Gastrocnemius medialis (tissue), 4 donors: Measurements from ENCODE around the gene HOXA5. TPM values are rescaled to one million over a fixed set of nuclear protein-coding genes. Genes with fewer than 3 reads are reported as not detected.

ENCODE experiments used
- ATAC-seq, 2 donors: fragments of 150-250 bp; one replicate each; pipeline ENCODE4 v1.9.1; 2016
- DNase-seq, 2 donors: peaks; one replicate each; pipeline ENCODE4 v3.0.0-alpha.2; 2019
- H3K27ac ChIP-seq, 4 donors: fragments of 200-600 bp; sonication (generic); 1 replicate in 1 of 4; 2 replicates in 3 of 4; pipeline ENCODE4 v1.5.1; 2016 to 2018; ENCODE audit warnings: mild to moderate bottlenecking in 2 of 4, moderate library complexity in 1 of 4
- H3K27me3 ChIP-seq, 3 donors: fragments of 200-600 bp; sonication (generic) in 2 of 3; 1 replicate in 1 of 3; 2 replicates in 2 of 3; pipeline versions ENCODE4 v1.5.1 to v1.6.0; 2016 to 2019; ENCODE audit warnings: mild to moderate bottlenecking in 1 of 3, moderate library complexity in 1 of 3
- H3K36me3 ChIP-seq, 2 donors: fragments of 200-600 bp; sonication (generic) in 1 of 2; one replicate each; pipeline ENCODE4 v1.5.1; 2017 to 2018
- H3K4me1 ChIP-seq, 2 donors: fragments of 200-600 bp; sonication (generic) in 1 of 2; one replicate each; pipeline ENCODE4 v1.5.1; 2016 to 2017; ENCODE audit warnings: mild to moderate bottlenecking in 2 of 2
- H3K4me3 ChIP-seq, 4 donors: fragments of 200-600 bp; sonication (generic) in 3 of 4; 1 replicate in 1 of 4; 2 replicates in 3 of 4; pipeline ENCODE4 v1.5.1; 2016 to 2019; ENCODE audit warnings: mild to moderate bottlenecking in 2 of 4
- H3K9me3 ChIP-seq, 3 donors: fragments of 200-600 bp; sonication (generic) in 2 of 3; 1 replicate in 1 of 3; 2 replicates in 2 of 3; pipeline ENCODE4 v1.5.1; 2016 to 2019
- POLR2A ChIP-seq, 2 donors: fragments of 450-650 bp; IDR thresholded peaks; one replicate each; pipeline ENCODE4 v1.6.1; 2017; ENCODE audit warnings: antibody characterized with exemption in 2 of 2, mild to moderate bottlenecking in 2 of 2, moderate library complexity in 2 of 2
- in situ Hi-C, 4 donors: fragments of 200-750 bp; cut with MboI; loops; one replicate each; pipeline versions ENCODE4 v1.15.0 to v1.8.0; 2017; ENCODE audit warnings: low sequenced_read_pairs in 4 of 4
- intact Hi-C: fragments of 100-400 bp; cut with DNase I; formaldehyde crosslinking; loops from one replicate; pipeline ENCODE4 v1.15.1; 2023; ENCODE audit warnings: low total_unique reads
- total RNA-seq, 4 donors: library from RNA; depleted of rRNA; stranded (reverse); fragments of >200 nt; gene quantifications; one replicate each; pipeline versions ENCODE4 v1.1.0 to v1.2.3, GENCODE V29; 2016
- TF ChIP-seq, protein P1 (sequence below), 5 experiments: fragments of 450-650 bp in 3 of 5; fragments of 200-600 bp in 2 of 5; sonication (generic) in 2 of 5; IDR thresholded peaks in 4 of 5; conservative IDR thresholded peaks in 1 of 5; 1 replicate in 4 of 5; 2 replicates in 1 of 5; pipeline ENCODE4 v1.5.1; 2016 to 2019; ENCODE audit warnings: antibody characterized with exemption in 5 of 5, mild to moderate bottlenecking in 3 of 5, moderate library complexity in 3 of 5

HOXA5 gene
- total RNA-seq, 4 donors from 2014 or later: 2.7 to 7.1 (median 7.0) TPM

DNA sequence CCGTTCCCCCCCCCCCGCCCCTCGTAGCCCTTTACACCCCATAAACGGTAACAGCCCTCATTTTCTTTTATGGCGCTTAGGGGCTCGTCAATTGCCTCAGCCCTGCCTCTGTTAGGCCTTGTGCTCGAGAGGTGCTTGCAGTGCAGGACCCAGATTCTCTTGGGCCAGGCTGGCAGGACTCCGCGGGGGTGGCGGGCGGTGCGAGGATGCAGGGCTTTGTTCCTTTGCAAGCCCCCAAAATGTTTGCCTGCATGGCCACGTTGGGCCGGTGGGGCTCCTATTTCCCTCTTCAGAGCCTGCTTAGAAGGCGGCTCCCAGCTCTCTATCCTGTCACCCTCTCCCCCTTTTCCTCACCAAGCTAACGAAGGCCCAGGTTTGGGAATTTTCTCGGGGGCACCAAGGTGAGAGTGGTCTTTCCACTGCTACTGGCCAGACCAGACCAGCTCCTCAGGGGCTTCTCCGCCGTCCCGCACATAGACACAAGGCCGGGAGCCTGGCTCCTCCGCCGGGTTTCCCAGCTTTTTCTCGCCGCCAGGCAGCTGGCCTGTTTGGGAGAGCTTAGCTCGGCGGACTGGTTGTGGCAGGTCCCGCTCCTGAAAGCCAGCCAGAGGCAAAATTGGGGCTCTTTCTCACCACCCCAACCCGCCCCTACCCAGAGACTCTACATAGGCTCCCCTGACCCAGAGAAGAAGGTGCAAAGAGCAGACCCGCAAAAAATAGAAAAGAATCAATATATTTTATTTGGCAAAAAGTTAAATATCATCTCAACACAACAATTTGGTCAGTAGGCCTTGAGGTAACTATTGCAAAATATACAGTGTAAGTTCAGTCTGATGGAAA, 18.5 kb upstream of the HOXA5 start:
- TF ChIP-seq, protein P1, sequence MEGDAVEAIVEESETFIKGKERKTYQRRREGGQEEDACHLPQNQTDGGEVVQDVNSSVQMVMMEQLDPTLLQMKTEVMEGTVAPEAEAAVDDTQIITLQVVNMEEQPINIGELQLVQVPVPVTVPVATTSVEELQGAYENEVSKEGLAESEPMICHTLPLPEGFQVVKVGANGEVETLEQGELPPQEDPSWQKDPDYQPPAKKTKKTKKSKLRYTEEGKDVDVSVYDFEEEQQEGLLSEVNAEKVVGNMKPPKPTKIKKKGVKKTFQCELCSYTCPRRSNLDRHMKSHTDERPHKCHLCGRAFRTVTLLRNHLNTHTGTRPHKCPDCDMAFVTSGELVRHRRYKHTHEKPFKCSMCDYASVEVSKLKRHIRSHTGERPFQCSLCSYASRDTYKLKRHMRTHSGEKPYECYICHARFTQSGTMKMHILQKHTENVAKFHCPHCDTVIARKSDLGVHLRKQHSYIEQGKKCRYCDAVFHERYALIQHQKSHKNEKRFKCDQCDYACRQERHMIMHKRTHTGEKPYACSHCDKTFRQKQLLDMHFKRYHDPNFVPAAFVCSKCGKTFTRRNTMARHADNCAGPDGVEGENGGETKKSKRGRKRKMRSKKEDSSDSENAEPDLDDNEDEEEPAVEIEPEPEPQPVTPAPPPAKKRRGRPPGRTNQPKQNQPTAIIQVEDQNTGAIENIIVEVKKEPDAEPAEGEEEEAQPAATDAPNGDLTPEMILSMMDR (IDR thresholded peaks at IDR 0.05 in 4 of 5, conservative IDR thresholded peaks at IDR 0.05 in 1 of 5): no peak
- no peak for TF ChIP-seq POLR2A (IDR thresholded peaks at IDR 0.05)
- Histone ChIP-seq H3K4me3 (no peak overlapping the region), H3K36me3 (no peaks in the 10 kb centered on the region), H3K27me3 (no peaks in the 10 kb centered on the region), H3K4me1 (peaks cover 12 to 30% of the 10 kb centered on the region in 2 donors), H3K27ac (peak overlapping the region in 2 of 4 donors; percentile 3 to 27), H3K9me3 (no peaks in the 10 kb centered on the region)
- peak in 1 of 2 donors; percentile 15 for DNase-seq
- in situ Hi-C loops: loop anchor here in 1 of 4 donors (10.0 to 25.0 kb wide), 2 partner anchors 950 to 1297 kb away; partner anchors contain the start of genes CBX3 and HNRNPA2B1
- no peak for ATAC-seq
- intact Hi-C loops: loop anchor here (1.0 to 10.0 kb wide), 5 partner anchors 309 to 1397 kb away; no protein-coding TSS in a partner anchor

DNA sequence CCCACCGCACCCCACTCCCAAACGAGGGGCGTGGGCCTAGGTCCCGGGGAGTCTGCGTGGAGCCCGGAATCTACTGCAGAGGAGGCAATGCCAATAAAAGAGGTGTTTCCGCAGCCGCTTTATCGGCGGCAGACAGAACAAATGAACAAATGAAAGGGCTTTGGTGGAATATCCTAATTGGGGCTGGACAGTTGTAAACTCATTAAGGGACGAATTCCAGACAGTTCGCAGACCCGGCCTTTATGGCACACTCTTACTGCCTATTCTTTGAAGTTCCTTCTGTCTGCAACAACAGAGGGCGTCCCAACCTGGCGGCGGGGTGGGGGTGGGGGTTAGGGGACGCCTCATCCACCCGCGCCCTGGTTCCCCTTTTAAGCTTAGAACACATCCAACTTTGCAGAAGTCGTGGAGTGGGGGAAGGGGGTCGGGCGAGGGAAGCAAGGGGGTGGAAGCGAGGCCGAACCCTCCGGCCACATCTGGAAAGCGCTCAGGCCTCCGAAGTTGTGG, 17.8 kb upstream of the HOXA5 start:
- Histone ChIP-seq H3K4me3 (peak overlapping the region; percentile 60 to 80 (median 72)), H3K27me3 (no peaks in the 10 kb centered on the region), H3K9me3 (no peaks in the 10 kb centered on the region), H3K4me1 (peaks cover 12 to 25% of the 10 kb centered on the region in 2 donors), H3K27ac (peak overlapping the region; percentile 65 to 88 (median 81)), H3K36me3 (no peaks in the 10 kb centered on the region)
- TF ChIP-seq POLR2A (IDR thresholded peaks at IDR 0.05): no peak
- TF ChIP-seq, protein P1 (IDR thresholded peaks at IDR 0.05 in 4 of 5, conservative IDR thresholded peaks at IDR 0.05 in 1 of 5): no peak
- DNase-seq (peak in 1 of 2 donors; percentile 28), ATAC-seq (no peak)
- intact Hi-C loops (loop anchor here (1.0 to 10.0 kb wide), 5 partner anchors 308 to 1396 kb away; no protein-coding TSS in a partner anchor), in situ Hi-C loops (loop anchor here in 1 of 4 donors (10.0 to 25.0 kb wide), 2 partner anchors 949 to 1296 kb away; partner anchors contain the start of genes CBX3 and HNRNPA2B1)

- ATAC-seq (peak; percentile 32 to 47), DNase-seq (peak in 1 of 2 donors; percentile 85)
- intact Hi-C loops: loop anchor here (1.0 to 10.0 kb wide), 5 partner anchors 307 to 1396 kb away; no protein-coding TSS in a partner anchor
- in situ Hi-C loops: loop anchor here in 1 of 4 donors (10.0 to 25.0 kb wide), 2 partner anchors 948 to 1296 kb away; partner anchors contain the start of genes CBX3 and HNRNPA2B1
- Histone ChIP-seq H3K36me3 (no peaks in the 10 kb centered on the region), H3K27ac (peak overlapping the region; percentile 65 to 88 (median 81)), H3K4me3 (peak overlapping the region; percentile 60 to 80 (median 72)), H3K9me3 (no peaks in the 10 kb centered on the region), H3K4me1 (peaks cover 12 to 23% of the 10 kb centered on the region in 2 donors), H3K27me3 (no peaks in the 10 kb centered on the region)
- TF ChIP-seq, protein P1 (IDR thresholded peaks at IDR 0.05 in 4 of 5, conservative IDR thresholded peaks at IDR 0.05 in 1 of 5): peak; percentile 99 to 100 (median 100)
- no peak for TF ChIP-seq POLR2A (IDR thresholded peaks at IDR 0.05)
Measured at GRCh38 chr7:27160546-27161213, 17.2 kb upstream of the HOXA5 start.

- H3K27ac ChIP-seq: peak overlapping the region; percentile 65 to 88 (median 81)
- no peaks in the 10 kb centered on the region for H3K36me3 ChIP-seq
- intact Hi-C loops (loop anchor here (5.0 to 10.0 kb wide), 2 partner anchors 1208 to 1395 kb away; no protein-coding TSS in a partner anchor), in situ Hi-C loops (loop anchor here in 1 of 4 donors (10.0 to 25.0 kb wide), 2 partner anchors 948 to 1295 kb away; partner anchors contain the start of genes CBX3 and HNRNPA2B1)
- H3K4me1 ChIP-seq: peaks cover 16 to 28% of the 10 kb centered on the region in 2 donors
- DNase-seq (peak in 1 of 2 donors; percentile 12), ATAC-seq (no peak)
- no peaks in the 10 kb centered on the region for H3K9me3 ChIP-seq
- H3K27me3 ChIP-seq: no peaks in the 10 kb centered on the region
- TF ChIP-seq POLR2A (IDR thresholded peaks at IDR 0.05): no peak
- TF ChIP-seq, protein P1 (IDR thresholded peaks at IDR 0.05 in 4 of 5, conservative IDR thresholded peaks at IDR 0.05 in 1 of 5): no peak
- H3K4me3 ChIP-seq: peak overlapping the region; percentile 60 to 80 (median 72)
Measured at GRCh38 chr7:27160145-27160545, 16.7 kb upstream of the HOXA5 start.
